ENCODE measurements around the gene IRGQ. TPM values are rescaled to one million over a fixed set of nuclear protein-coding genes. Genes with fewer than 3 reads are reported as not detected.
"Not testable (repeated sequence)": the region's sequence is repeated elsewhere in the genome, so short reads cannot be mapped to it uniquely, and the experiment has no call there.

The IRGQ gene
- total RNA-seq, 2 experiments from 2014 or later, result 28.9 to 29.8 TPM

DNA sequence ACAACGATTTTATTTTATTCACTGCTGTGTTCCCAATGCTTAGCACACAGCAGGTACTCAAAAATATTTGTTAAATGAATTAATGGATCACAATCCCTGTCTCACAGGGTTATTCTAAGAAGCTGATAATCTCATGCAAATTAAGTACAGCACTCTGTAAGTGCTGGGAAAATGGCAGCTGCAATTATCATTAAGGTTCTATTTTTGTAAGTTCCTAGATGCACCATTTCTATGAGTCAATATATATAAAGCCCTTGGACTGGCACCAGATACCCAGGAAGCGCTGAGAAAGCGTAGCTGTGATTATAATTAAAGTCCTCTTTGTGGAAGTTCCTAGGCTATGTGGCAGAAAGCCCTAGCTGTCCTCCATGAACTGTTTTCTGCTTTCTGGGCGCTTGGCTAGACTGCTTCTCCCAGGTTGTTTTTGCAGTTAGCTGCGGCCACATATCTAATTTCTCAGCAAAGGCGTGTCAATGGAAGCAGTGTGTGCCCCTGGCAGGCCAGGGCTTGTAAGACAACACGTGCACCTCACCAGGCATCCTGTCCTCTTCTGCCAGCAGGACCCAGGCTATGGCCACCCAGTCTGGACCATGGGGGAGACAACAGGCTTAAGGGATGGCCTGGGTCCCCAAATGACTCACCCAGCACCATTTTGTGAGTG is 10.8 kb upstream of the IRGQ start:
- DNase-seq, result no peak
- intact Hi-C loops (cut with DNase I, micrococcal nuclease), result no loop called here
- Histone ChIP-seq H3K4me1 (ENCODE audit: insufficient read depth, low read length) (no peaks in the 10 kb centered on the region), H3K36me3 (ENCODE audit: insufficient read depth, low read length) (peaks cover 23% of the 10 kb centered on the region), H3K4me3 (ENCODE audit: low read length) (no peak overlapping the region), H3K27ac (ENCODE audit: low read depth in 1 of 2, low read length in 2 of 2) (no peak overlapping the region), H3K27me3 (ENCODE audit: control insufficient read depth in 1 of 2, insufficient read depth in 2 of 2, low read length in 2 of 2) (no peaks in the 10 kb centered on the region), H3K9me3 (ENCODE audit: control insufficient read depth in 1 of 2, insufficient read depth in 1 of 2, low read length in 2 of 2) (no peaks in the 10 kb centered on the region)
- no peak for ATAC-seq (ENCODE audit: poor library complexity)
- Mint-ChIP-seq H3K4me3 (no peak overlapping the region), H3K36me3 (ENCODE audit: low read depth) (peaks cover 25% of the 10 kb centered on the region), H3K4me1 (ENCODE audit: low read depth) (peaks cover 6% of the 10 kb centered on the region), H3K9me3 (no peaks in the 10 kb centered on the region), H3K27me3 (no peaks in the 10 kb centered on the region), H3K27ac (peak overlapping the region; percentile 47)
- ChIA-PET POLR2A (interaction anchor here (1.1 kb wide), 1 partner anchor 11 kb away, joined by 4 read pairs; the partner anchor contains the start of gene IRGQ), CTCF (interaction anchor here (1.9 kb wide), 1 partner anchor 12 kb away, joined by 4 read pairs; no protein-coding TSS in a partner anchor)
- TF ChIP-seq CTCF (IDR thresholded peaks at IDR 0.05), result no peak

DNA sequence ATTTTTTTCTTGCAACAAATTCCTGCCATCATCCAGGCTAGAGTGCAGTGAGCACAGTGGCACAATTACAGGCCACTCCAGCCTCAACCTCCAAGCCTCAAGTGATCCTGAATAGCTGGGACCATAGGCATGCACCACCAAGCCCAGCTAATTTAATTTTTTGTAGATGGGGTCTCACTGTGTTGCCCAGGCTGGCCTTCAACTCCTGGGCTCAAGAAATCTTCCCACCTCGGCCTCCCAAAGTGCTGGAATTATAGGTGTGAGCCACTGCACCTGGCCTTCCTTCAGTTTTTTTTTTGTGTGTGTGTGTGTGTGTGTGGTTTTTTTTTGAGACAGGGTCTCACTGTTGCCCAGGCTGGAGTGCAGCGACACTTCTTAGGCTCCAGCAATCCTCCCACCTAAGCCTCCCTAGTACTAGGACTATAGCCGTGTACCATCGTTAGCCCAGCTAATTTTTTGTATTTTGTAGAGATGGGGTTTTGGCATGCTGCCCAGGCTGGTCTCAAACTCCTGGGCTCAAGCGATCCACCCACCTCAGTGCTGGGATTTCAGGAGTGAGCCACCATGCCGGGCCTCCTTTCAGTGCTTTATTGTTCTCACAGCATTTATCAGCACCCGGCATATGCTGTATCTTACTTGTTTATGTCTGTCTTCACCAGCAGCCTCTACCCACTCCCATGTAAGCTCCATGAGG is 10.1 kb upstream of the IRGQ start:
- POLR2A ChIA-PET, result no interaction called here
- ATAC-seq (ENCODE audit: poor library complexity), result no peak

GRCh38 chr19:43600326-43600725 is 4.4 kb upstream of the IRGQ start:
- H3K27me3 Mint-ChIP-seq; ATAC-seq (ENCODE audit: poor library complexity); intact Hi-C loops (cut with DNase I, micrococcal nuclease); H3K9me3 ChIP-seq (ENCODE audit: control insufficient read depth in 1 of 2, insufficient read depth in 1 of 2, low read length in 2 of 2); POLR2A ChIA-PET; H3K27ac ChIP-seq (ENCODE audit: low read depth in 1 of 2, low read length in 2 of 2); H3K9me3 Mint-ChIP-seq; H3K4me3 Mint-ChIP-seq; DNase-seq; H3K27me3 ChIP-seq (ENCODE audit: control insufficient read depth in 1 of 2, insufficient read depth in 2 of 2, low read length in 2 of 2); H3K4me3 ChIP-seq (ENCODE audit: low read length): not testable (repeated sequence)
- peaks cover 24% of the 10 kb centered on the region for H3K4me1 ChIP-seq (ENCODE audit: insufficient read depth, low read length)
- Mint-ChIP-seq H3K27ac (peak overlapping the region; percentile 30), H3K36me3 (ENCODE audit: low read depth) (peaks cover 58% of the 10 kb centered on the region), H3K4me1 (ENCODE audit: low read depth) (peaks cover 32% of the 10 kb centered on the region)
- CTCF ChIA-PET, result interaction anchor here (1.1 kb wide), 1 partner anchor 26 kb away, joined by 4 read pairs; no protein-coding TSS in a partner anchor
- H3K36me3 ChIP-seq (ENCODE audit: insufficient read depth, low read length), result peaks cover 31% of the 10 kb centered on the region

More for the DNA sequence above, 10.1 kb upstream of the IRGQ start:
- no peaks in the 10 kb centered on the region for H3K27me3 ChIP-seq (ENCODE audit: control insufficient read depth in 1 of 2, insufficient read depth in 2 of 2, low read length in 2 of 2)
- no peak overlapping the region for H3K27ac ChIP-seq (ENCODE audit: low read depth in 1 of 2, low read length in 2 of 2)
- no peaks in the 10 kb centered on the region for H3K9me3 ChIP-seq (ENCODE audit: control insufficient read depth in 1 of 2, insufficient read depth in 1 of 2, low read length in 2 of 2)
- Mint-ChIP-seq H3K36me3 (ENCODE audit: low read depth) (peaks cover 30% of the 10 kb centered on the region), H3K9me3 (no peaks in the 10 kb centered on the region), H3K4me3 (no peak overlapping the region), H3K4me1 (ENCODE audit: low read depth) (peaks cover 5% of the 10 kb centered on the region), H3K27ac (peak overlapping the region; percentile 66), H3K27me3 (no peaks in the 10 kb centered on the region)
- TF ChIP-seq CTCF (IDR thresholded peaks at IDR 0.05), result no peak
- H3K36me3 ChIP-seq (ENCODE audit: insufficient read depth, low read length), result peaks cover 21% of the 10 kb centered on the region
- intact Hi-C loops (cut with DNase I, micrococcal nuclease), result no loop called here
- H3K4me1 ChIP-seq (ENCODE audit: insufficient read depth, low read length), result no peaks in the 10 kb centered on the region
- CTCF ChIA-PET, result interaction anchor here (1.9 kb wide), 1 partner anchor 11 kb away, joined by 4 read pairs; no protein-coding TSS in a partner anchor
- H3K4me3 ChIP-seq (ENCODE audit: low read length), result no peak overlapping the region
- no peak for DNase-seq

All from CD4-positive, alpha-beta T cell (primary cell).